Hematopoietic multipotent progenitor cell treated with erythropoietin and hydrocortisone succinate and interleukin-3 and kit ligand, for 17 days (in vitro differentiated cells): ENCODE data around the gene PSAPL1.

ENCODE experiments used
- DNase-seq: peaks from one replicate; pipeline ENCODE4 v3.0.0-alpha.2; 2015; ENCODE audit warnings: low spot score

The PSAPL1 gene

DNA sequence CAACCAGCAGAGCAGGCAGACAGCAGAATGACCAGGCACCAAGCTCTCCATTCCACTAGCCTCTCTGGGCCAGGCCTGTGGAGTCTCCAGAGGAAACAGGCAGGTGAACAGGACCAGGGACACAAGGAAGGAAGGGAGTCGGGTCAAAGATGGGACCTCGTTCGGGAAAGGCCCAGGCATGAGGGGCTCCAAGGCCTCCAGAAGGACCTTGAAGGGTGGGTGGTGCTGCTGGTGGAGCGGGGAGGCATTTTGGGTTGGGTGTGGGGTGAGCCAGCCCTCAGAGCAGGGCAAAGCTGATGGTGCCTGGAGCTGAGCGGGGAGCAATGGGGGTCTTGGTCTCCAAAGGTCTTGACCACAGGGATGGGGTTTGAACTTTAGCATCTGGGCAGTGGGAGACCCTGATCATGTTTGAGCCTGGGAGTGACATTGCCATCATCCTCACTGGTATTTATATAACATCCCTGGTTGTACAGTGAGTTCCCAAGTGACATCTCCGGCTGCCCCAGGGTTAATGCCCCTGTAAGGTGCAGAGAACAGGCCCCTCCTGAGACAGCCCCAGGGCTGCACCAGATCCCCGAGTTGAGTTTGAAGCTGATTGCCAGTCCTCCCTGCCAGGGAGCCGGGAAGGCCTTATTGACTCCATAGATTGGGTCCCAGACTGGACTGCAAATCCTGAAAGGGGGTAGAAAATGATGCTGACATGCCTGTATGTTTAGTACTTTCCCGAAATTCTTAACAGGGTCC is 52.7 kb downstream of the PSAPL1 start:
- DNase-seq = no peak

GRCh38 chr4:7381221-7381889 is 53.4 kb downstream of the PSAPL1 start:
- no peak for DNase-seq
